Measurements from ENCODE around the gene MBOAT7. TPM values are rescaled to one million over a fixed set of nuclear protein-coding genes. Genes with fewer than 3 reads are reported as not detected.

Gene MBOAT7
- total RNA-seq, 4 donors from 2014 or later = 21.0 to 72.4 (median 32.7) TPM

DNA sequence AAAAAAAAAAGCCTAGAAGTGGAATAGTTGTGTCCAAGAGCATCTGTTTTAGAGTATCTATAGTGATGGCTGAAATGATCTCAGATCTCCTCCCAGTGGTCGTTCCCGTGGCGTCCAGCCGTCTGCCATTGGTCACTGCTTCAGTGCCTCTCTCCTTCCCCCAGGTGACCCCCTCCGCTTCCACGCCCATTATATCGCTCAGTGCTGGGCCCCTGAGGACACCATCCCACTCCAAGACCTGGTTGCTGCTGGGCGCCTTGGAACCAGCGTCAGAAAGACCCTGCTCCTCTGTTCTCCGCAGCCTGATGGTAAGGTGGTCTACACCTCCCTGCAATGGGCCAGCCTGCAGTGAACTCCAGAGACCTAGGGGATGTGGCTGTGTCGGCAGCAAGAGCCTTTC is 3.6 kb upstream of the MBOAT7 start:
- ATAC-seq (ENCODE audit: low FRiP score) (no peak), DNase-seq (ENCODE audit: low spot score) (no peak)
- TF ChIP-seq CTCF (IDR thresholded peaks at IDR 0.05) = no peak

DNA sequence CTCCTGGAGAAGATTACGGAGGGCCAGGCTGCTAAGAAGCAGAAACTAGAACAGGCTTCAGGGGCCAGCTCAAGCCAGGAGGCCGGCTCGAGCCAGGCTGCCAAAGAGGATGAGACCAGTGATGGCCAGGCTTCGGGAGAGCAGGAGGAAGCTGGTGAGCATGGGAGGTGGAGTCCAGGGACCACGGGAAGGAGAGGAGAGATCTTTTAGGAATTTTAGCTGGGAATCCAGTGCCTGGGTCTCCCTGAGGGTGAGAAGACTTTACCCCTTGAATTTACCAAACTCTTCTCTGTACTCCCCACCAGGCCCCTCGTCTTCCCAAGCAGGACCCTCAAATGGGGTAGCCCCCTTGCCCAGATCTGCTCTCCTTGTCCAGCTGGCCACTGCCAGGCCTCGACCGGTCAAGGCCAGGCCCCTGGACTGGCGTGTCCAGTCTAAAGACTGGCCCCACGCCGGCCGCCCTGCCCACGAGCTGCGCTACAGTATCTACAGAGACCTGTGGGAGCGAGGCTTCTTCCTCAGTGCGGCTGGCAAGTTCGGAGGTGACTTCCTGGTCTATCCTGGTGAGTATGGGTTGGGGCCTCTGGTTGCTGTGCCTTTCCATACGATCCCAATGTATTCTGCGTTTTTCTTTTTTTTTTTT is 2.6 kb upstream of the MBOAT7 start:
- TF ChIP-seq CTCF (IDR thresholded peaks at IDR 0.05) = no peak
- DNase-seq (ENCODE audit: low spot score) (no peak), ATAC-seq (ENCODE audit: low FRiP score) (no peak)

- no peak for TF ChIP-seq CTCF (IDR thresholded peaks at IDR 0.05)
- ATAC-seq (ENCODE audit: low FRiP score) = peak; percentile 37
- peak; percentile 62 for DNase-seq (ENCODE audit: low spot score)
Observed at GRCh38 chr19:54191011-54191810, 1.8 kb upstream of the MBOAT7 start, which contains the start of gene TSEN34. TSS of gene TSEN34 (plus strand) at chr19:54191308. CDS start at chr19:54191365, 57 bp downstream.

GRCh38 chr19:54190503-54191010 is 1.2 kb upstream of the MBOAT7 start:
- ATAC-seq (ENCODE audit: low FRiP score) (peak; percentile 74), DNase-seq (ENCODE audit: low spot score) (peak; percentile 96)
- TF ChIP-seq CTCF (IDR thresholded peaks at IDR 0.05) = no peak

- TF ChIP-seq CTCF (IDR thresholded peaks at IDR 0.05) = no peak
- DNase-seq (ENCODE audit: low spot score) = peak; percentile 99
- ATAC-seq (ENCODE audit: low FRiP score) = peak; percentile 80
Observed at GRCh38 chr19:54189735-54190502, 539 bp upstream of the MBOAT7 start.

DNA sequence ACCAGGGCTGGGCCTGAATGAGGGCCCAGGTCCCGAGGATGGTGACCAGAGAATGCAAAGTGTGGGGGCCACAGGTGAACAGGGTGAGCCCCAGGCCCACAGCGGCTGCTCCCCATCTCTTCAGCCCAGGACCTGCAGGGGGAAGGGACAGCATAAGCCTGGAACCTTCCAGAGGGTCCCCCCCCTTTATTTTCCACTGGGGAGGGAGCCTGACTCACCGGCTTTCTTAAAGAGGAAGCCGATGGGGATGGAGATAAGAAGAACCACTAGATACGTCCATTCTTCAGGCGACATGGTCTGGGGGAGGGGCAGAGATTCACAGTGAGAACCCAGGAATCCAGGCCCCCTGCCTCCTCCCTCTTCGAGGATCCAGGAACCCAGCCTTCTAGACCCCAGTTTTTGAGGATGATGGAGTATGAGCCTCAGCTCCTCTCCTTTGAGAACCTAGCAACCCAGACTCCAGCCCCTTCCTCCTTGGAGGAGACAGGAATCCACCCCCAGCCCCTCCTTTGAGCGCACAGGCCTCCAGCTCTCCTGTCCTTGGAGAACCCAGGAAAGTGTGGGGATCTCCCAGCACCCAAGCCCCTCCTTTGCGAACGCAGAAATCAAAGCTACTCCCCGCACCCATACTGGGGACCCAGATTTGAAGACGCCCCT is 1.0 kb downstream of the MBOAT7 start:
- DNase-seq (ENCODE audit: low spot score) (no peak), ATAC-seq (ENCODE audit: low FRiP score) (no peak)
- no peak for TF ChIP-seq CTCF (IDR thresholded peaks at IDR 0.05)
